Stimulated activated naive CD4-positive, alpha-beta T cell (primary cell): Measurements from ENCODE around the gene SKIC2.
"Not testable (repeated sequence)": the region's sequence is repeated elsewhere in the genome, so short reads cannot be mapped to it uniquely, and the experiment has no call there.

Source experiments
- DNase-seq, 6 experiments: peaks; one replicate each; lab custom pipeline; 2025; lab: John Stamatoyannopoulos, UW

Gene SKIC2

DNA sequence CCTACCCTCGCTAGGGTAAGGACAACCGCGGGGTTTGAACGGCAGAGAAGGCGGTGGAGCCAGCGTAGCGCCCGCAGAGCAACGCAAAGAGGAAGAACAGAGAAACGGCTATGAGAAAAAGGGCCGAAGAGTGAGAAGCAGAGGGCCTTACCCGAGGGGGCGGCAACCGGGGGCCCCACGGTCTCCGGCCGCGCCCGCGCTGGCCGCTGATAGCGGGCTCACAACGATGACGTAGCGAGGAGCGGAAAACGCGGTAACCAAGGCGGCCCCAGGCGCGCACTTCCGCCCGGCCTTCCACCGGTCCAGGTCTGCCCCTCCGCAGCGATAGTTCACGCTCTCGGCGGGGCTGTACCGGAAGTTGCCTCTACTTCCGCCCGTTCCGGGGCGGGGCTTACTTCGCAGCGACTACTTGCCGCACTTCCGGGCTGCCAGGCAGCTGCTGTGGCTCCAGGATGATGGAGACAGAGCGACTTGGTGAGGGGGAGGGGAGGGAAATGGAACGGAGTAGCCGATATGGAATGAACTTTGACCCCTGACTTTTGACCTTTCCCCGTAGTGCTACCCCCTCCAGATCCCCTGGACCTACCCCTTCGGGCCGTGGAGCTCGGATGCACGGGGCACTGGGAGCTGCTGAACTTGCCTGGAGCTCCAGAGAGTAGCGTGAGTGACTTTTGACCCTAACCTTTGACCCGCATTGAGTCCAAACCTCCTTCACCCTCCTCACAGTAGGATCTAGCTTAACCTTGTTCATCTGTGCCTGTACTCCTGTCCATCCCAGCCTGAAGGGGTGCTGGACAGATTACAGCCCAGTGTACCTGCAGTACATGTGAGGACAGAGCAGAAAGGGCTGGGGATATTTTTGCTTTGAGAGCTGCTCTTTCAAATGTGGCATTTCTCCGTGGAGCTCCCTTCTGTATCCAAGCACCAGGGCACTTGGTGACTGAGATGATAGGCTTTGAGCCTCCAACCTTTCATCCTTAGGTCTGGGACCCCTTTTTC, at the start of gene SKIC2, which contains the start of gene NELFE:
SKIC2 (plus strand) TSS at position 435 of the 999 bp plus-strand sequence; CDS start at position 453, 18 bp downstream.
NELFE (minus strand) TSS at position 231 of the 999 bp plus-strand sequence. CDS start 525 bp downstream, outside the sequence.
- peak; percentile 95 to 98 (median 97) for DNase-seq

DNA sequence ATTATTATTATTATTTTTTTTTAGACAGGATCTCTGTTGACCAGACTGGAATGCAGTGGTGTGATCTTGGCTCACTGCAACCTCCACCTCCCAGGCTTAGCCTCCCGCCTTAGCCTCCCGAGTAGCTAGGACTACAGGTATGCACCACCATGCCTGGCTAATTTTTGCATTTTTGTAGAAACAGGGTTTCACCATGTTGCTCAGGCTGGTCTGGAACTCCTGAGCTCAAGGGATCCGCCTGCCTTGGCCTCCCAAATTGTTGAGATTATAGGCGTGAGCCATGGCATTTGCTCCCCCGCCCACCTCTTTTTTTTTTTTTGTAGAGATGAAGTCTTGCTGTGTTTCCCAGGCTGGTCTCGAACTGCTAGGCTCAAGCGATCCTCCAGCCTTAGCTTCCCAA, 49.7 kb upstream of the SKIC2 start:
- not testable (repeated sequence) for DNase-seq

GRCh38 chr6:31911826-31912585, 47.0 kb upstream of the SKIC2 start:
- DNase-seq = no peak

- DNase-seq = no peak
These were observed 43.6 kb upstream of the SKIC2 start for GRCh38 chr6:31915351-31915750.

GRCh38 chr6:31915756-31916155, 43.2 kb upstream of the SKIC2 start:
- no peak for DNase-seq

DNA sequence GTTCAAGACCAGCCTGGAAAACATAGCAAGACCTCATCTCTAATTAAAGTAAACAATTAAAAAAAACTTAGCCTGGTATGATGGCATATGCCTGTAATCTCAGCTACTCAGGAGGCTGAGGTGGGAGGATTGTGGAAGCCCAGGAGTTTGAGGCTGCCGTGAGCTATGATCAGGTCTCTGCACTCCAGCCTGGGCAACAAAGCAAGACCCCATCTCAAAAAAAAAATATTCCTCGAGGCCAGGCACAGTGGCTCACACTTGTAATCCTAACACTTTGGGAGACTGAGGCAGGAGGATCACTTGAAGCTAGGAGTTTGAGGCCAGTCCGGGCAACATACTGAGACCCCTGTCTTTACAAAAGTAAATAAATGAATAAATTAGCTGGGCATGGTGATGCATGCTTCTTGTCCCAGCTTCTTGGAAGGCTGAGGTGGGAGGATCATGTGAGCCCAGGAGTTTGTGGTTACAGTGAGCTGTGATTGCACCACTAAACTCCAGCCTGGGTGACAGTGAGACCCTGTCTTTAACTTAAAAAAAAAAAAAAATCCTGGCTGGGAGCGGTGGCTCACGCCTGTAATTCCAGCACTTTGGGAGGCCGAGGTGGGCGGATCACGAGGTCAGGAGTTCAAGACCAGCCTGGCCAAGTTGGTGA, 40.8 kb upstream of the SKIC2 start:
- no peak for DNase-seq

- DNase-seq = no peak
These were observed 39.2 kb upstream of the SKIC2 start for GRCh38 chr6:31919624-31920303.

- DNase-seq = no peak
These were observed 38.2 kb upstream of the SKIC2 start for GRCh38 chr6:31920811-31921210.

DNA sequence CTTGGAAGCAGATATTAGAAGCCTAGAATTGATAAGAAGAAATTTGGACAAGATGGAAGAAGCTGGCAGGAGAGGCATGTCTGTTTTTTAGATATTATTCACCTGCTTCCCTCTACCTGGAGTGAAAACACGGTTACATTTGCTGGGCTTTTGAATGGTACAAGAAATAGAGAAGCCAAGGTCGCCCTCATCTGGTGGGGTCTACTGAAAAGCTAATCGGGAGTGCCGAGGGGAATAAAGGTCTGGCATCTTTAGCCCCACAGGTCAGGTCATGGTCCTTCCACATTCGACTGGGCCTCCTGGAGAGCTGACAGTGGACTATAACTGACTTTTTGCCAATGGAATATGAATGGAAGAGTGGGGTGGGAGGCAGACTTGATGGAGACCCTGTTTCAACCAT, 36.0 kb upstream of the SKIC2 start:
- DNase-seq = no peak

DNA sequence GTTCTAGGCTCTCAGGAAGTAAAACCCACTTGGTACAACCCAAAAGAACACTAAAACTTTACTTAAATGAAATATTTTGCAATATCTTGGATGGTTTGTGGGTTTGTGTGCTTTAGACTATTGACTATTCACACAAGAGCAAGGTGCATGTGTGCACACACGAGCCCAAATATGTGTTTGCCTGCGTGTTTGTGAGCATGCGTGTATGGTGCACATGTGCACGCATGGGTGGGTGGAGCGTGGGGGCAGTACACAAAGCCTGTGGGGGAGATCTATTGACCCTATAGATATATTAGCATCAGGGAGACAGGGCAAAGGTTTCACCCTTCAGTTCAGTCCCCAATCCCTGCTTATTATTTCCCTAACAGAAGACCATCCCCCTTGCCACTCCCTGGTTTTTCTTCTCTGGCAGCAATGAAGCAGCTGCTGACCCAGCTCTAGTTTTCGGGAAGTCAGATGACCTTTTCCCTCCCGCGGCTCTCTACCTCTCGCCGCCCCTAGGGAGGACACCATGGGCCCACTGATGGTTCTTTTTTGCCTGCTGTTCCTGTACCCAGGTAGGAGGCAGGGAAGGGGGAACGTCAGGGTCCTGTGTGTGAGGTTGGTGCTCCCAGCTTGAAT, 31.6 kb upstream of the SKIC2 start, which contains the start of gene C2:
C2 (plus strand) TSS at position 476 of the 621 bp plus-strand sequence; CDS start at position 512, 36 bp downstream.
- DNase-seq = no peak

DNA sequence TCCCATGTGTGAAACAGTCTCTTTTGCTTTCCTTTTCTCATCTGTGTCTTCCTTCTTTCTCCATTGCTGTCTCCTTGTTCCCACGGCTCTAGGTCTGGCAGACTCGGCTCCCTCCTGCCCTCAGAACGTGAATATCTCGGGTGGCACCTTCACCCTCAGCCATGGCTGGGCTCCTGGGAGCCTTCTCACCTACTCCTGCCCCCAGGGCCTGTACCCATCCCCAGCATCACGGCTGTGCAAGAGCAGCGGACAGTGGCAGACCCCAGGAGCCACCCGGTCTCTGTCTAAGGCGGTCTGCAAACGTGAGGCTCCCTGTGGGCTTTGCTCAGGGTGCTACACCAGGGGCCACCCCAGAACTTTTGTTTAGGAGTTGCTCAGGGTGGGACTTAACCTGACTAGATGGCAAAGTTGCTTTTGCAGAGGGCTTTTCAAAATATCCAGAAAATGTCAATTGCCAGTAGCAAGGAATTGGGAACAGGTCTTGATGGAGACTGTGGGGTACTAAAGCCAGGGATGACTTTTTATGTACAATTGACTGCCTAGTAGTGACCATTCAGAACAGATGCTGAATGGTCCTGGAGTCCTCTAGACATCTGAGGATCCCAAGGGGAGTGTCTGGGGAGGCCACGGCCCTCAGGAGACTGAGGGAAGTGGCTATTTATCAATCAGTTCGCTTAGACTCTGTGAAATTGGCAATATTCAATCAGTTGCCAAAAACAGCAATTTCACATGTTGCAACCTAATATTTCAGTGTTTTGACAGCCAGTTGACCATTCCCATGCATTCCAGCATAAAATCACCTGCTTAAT, 30.9 kb upstream of the SKIC2 start:
- DNase-seq = no peak

DNA sequence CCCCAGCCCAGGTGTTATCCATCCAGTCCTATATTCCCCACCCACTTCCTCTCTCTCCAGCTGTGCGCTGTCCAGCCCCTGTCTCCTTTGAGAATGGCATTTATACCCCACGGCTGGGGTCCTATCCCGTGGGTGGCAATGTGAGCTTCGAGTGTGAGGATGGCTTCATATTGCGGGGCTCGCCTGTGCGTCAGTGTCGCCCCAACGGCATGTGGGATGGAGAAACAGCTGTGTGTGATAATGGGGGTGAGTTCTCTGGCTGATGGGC, 30.4 kb upstream of the SKIC2 start:
- no peak for DNase-seq

DNA sequence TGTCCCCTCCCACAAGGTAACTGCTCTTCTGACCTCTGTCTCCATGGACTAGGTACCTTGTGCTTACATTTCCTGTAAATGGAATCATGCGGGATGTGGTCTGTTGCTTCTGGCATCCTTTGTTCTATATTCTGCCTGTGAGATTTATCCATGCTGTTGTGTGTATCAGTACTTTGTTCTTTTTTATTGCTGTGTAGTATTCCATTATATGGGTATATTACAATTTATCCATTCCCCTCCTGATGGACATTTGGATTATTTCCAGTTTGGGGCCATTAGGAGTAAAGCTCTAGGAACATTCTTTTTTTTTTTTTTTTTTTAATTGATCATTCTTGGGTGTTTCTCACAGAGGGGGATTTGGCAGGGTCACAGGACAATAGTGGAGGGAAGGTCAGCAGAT, 28.0 kb upstream of the SKIC2 start:
- DNase-seq = no peak

- DNase-seq = not testable (repeated sequence)
These were observed 26.8 kb upstream of the SKIC2 start for GRCh38 chr6:31932137-31932536.

- no peak for DNase-seq
These were observed 25.4 kb upstream of the SKIC2 start for GRCh38 chr6:31933537-31933936.

GRCh38 chr6:31935021-31935420, 24.0 kb upstream of the SKIC2 start:
- no peak for DNase-seq

- no peak for DNase-seq
These were observed 23.2 kb upstream of the SKIC2 start for GRCh38 chr6:31935823-31936222.

- DNase-seq = no peak
These were observed 18.7 kb upstream of the SKIC2 start for GRCh38 chr6:31940256-31940664.

DNA sequence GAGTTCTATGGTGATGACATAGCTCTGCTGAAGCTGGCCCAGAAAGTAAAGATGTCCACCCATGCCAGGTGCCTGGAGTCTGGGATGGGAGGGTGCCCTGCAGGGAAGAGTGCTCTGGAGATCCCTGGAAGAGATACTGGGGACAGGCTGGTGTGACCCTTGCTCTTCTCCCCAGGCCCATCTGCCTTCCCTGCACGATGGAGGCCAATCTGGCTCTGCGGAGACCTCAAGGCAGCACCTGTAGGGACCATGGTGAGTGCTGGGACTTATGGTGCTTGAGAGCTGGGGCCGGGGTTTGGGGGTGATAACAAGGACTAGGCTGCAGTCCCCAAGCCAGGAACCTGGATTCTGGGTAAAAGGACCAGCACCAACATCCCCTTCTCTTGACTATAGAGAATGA, 15.2 kb upstream of the SKIC2 start:
- DNase-seq = no peak

- no peak for DNase-seq
These were observed 13.8 kb upstream of the SKIC2 start for GRCh38 chr6:31945154-31945506.
